OCI-LY1 (cell line): ENCODE results near the gene MOSPD2.

ENCODE experiments used
- H2AFZ ChIP-seq: fragments of 200-600 bp; sonication (generic), shearing (Covaris generic); 2 replicates; pipeline ENCODE4 v1.6.0; 2014; ENCODE audit warnings: antibody characterized with exemption, mild to moderate bottlenecking, low read length
- H3F3A ChIP-seq: fragments of 200-600 bp; sonication (generic), shearing (Covaris generic); 2 replicates; pipeline ENCODE4 v1.6.0; 2014; ENCODE audit warnings: mild to moderate bottlenecking, antibody characterized with exemption, low read length, moderate library complexity; ENCODE audit not compliant: insufficient read depth
- H3K27ac ChIP-seq: fragments of 200-600 bp; sonication (generic); 2 replicates; pipeline ENCODE4 v1.5.1; 2014; ENCODE audit warnings: low read length, mixed run types, mild to moderate bottlenecking, low read depth; ENCODE audit not compliant: poor library complexity, severe bottlenecking
- H3K27me3 ChIP-seq: fragments of 200-600 bp; sonication (generic); 2 replicates; pipeline ENCODE4 v1.6.0; 2014; ENCODE audit warnings: antibody characterized with exemption, mild to moderate bottlenecking, low read length, moderate library complexity; ENCODE audit not compliant: insufficient read depth
- H3K36me3 ChIP-seq: fragments of 200-600 bp; sonication (generic); 2 replicates; pipeline ENCODE4 v1.6.1; 2014; ENCODE audit warnings: mild to moderate bottlenecking, antibody characterized with exemption, low read length, moderate library complexity, mixed read lengths; ENCODE audit not compliant: insufficient read depth
- H3K4me1 ChIP-seq: fragments of 200-600 bp; sonication (generic); 2 replicates; pipeline ENCODE4 v1.5.1; 2014; ENCODE audit warnings: mild to moderate bottlenecking, low read length, moderate library complexity; ENCODE audit not compliant: insufficient read depth, severe bottlenecking
- H3K4me2 ChIP-seq: fragments of 200-600 bp; sonication (generic), shearing (Covaris generic); 2 replicates; pipeline ENCODE4 v1.6.1; 2014; ENCODE audit warnings: low read length
- H3K4me3 ChIP-seq: fragments of 200-600 bp; sonication (generic); 2 replicates; pipeline ENCODE4 v1.5.1; 2014; ENCODE audit warnings: low read length, low read depth, mild to moderate bottlenecking, mixed read lengths; ENCODE audit not compliant: poor library complexity, severe bottlenecking
- H3K79me2 ChIP-seq: fragments of 200-600 bp; shearing (Covaris generic); 2 replicates; pipeline ENCODE4 v1.6.1; 2016; ENCODE audit warnings: mixed run types, low read length, mixed read lengths; ENCODE audit not compliant: insufficient read depth
- H3K9ac ChIP-seq: fragments of 200-600 bp; sonication (generic), shearing (Covaris generic); 2 replicates; pipeline ENCODE4 v1.6.1; 2014; ENCODE audit warnings: mild to moderate bottlenecking, low read length, mixed read lengths
- H3K9me2 ChIP-seq: fragments of 200-600 bp; sonication (generic), shearing (Covaris generic); 2 replicates; pipeline ENCODE4 v1.6.1; 2014; ENCODE audit warnings: low read depth, mild to moderate bottlenecking, low read length, mixed read lengths
- H3K9me3 ChIP-seq: fragments of 200-600 bp; shearing (Covaris generic); 2 replicates; pipeline ENCODE4 v1.6.1; 2014; ENCODE audit warnings: low read length, mixed read lengths
- H4K20me1 ChIP-seq: fragments of 200-600 bp; sonication (generic), shearing (Covaris generic); 2 replicates; pipeline ENCODE4 v1.6.0; 2016; ENCODE audit warnings: mild to moderate bottlenecking, low read length; ENCODE audit not compliant: insufficient read depth
- EZH2 ChIP-seq: fragments of 200-600 bp; sonication (generic), shearing (Covaris generic); IDR thresholded peaks from 2 replicates; pipeline ENCODE4 v1.8.0; 2017; ENCODE audit warnings: borderline replicate concordance, mixed run types, mild to moderate bottlenecking, antibody characterized with exemption, low read length, moderate library complexity, mixed read lengths
- TF ChIP-seq, protein P1 (sequence below): fragments of 200-600 bp; sonication (generic), shearing (Covaris generic); IDR thresholded peaks from 2 replicates; pipeline ENCODE4 v1.5.1; 2017; ENCODE audit warnings: mild to moderate bottlenecking, antibody characterized with exemption, low read length, moderate library complexity, mixed read lengths

Gene MOSPD2

DNA sequence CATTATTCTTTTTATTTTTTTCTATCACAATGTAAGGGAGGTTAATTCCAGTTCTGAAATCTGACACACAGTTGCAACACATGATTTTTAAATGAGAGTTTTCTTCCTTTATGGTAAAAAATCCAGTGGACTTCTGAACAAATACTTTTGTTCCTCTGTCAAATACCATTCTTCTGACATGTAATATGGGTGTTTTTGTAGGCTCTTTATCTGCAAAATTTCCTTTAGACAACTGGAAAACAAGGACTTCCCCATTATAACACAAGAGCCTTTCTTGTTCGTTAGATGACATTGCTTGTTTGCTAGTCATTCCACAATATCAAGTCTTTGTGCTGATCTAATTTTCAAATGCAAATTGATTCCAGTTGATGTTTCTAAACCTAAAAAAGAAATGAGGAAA, 8.0 kb upstream of the MOSPD2 start:
- H3K4me1 ChIP-seq = no peaks in the 10 kb centered on the region
- no peak overlapping the region for H3K27ac ChIP-seq
- no peaks in the 10 kb centered on the region for H3K27me3 ChIP-seq
- H3K9me3 ChIP-seq = no peaks in the 10 kb centered on the region
- no peaks in the 10 kb centered on the region for H4K20me1 ChIP-seq
- TF ChIP-seq EZH2 = no peak
- TF ChIP-seq, protein P1, sequence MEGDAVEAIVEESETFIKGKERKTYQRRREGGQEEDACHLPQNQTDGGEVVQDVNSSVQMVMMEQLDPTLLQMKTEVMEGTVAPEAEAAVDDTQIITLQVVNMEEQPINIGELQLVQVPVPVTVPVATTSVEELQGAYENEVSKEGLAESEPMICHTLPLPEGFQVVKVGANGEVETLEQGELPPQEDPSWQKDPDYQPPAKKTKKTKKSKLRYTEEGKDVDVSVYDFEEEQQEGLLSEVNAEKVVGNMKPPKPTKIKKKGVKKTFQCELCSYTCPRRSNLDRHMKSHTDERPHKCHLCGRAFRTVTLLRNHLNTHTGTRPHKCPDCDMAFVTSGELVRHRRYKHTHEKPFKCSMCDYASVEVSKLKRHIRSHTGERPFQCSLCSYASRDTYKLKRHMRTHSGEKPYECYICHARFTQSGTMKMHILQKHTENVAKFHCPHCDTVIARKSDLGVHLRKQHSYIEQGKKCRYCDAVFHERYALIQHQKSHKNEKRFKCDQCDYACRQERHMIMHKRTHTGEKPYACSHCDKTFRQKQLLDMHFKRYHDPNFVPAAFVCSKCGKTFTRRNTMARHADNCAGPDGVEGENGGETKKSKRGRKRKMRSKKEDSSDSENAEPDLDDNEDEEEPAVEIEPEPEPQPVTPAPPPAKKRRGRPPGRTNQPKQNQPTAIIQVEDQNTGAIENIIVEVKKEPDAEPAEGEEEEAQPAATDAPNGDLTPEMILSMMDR = no peak
- no peak overlapping the region for H3K4me3 ChIP-seq
- H3K36me3 ChIP-seq = peaks cover 45% of the 10 kb centered on the region
- peaks cover 33% of the 10 kb centered on the region for H3K79me2 ChIP-seq
- H3K9me2 ChIP-seq = no peaks in the 10 kb centered on the region
- no peaks in the 10 kb centered on the region for H3F3A ChIP-seq
- no peak overlapping the region for H3K9ac ChIP-seq
- H2AFZ ChIP-seq = no peak overlapping the region
- H3K4me2 ChIP-seq = no peak overlapping the region

GRCh38 chrX:14871767-14872166, 1.5 kb upstream of the MOSPD2 start:
- no peaks in the 10 kb centered on the region for H3K9me3 ChIP-seq
- H3K9me2 ChIP-seq = no peaks in the 10 kb centered on the region
- H3K36me3 ChIP-seq = peaks cover 31% of the 10 kb centered on the region
- H3K4me3 ChIP-seq = peak overlapping the region; percentile 85
- H3K27me3 ChIP-seq = no peaks in the 10 kb centered on the region
- H3K9ac ChIP-seq = peak overlapping the region; percentile 86
- no peak overlapping the region for H2AFZ ChIP-seq
- H3K4me2 ChIP-seq = peak overlapping the region; percentile 78
- TF ChIP-seq, protein P1 = no peak
- no peak for TF ChIP-seq EZH2
- H3K4me1 ChIP-seq = peaks cover 26% of the 10 kb centered on the region
- no peaks in the 10 kb centered on the region for H3F3A ChIP-seq
- H3K27ac ChIP-seq = no peak overlapping the region
- peaks cover 64% of the 10 kb centered on the region for H3K79me2 ChIP-seq
- no peaks in the 10 kb centered on the region for H4K20me1 ChIP-seq

- Histone ChIP-seq H2AFZ (no peak overlapping the region), H3K4me3 (peak overlapping the region; percentile 85), H3F3A (no peaks in the 10 kb centered on the region), H3K4me1 (peaks cover 26% of the 10 kb centered on the region), H3K9me2 (no peaks in the 10 kb centered on the region), H3K9me3 (no peaks in the 10 kb centered on the region), H3K27ac (no peak overlapping the region), H3K9ac (peak overlapping the region; percentile 86), H4K20me1 (no peaks in the 10 kb centered on the region), H3K79me2 (peaks cover 60% of the 10 kb centered on the region), H3K27me3 (no peaks in the 10 kb centered on the region), H3K36me3 (peaks cover 31% of the 10 kb centered on the region), H3K4me2 (peak overlapping the region; percentile 78)
- TF ChIP-seq, protein P1 = no peak
- TF ChIP-seq EZH2 = no peak
Measured at GRCh38 chrX:14872355-14872754, 866 bp upstream of the MOSPD2 start.
